Breast epithelium (tissue), 4 donors: ENCODE measurements around the gene MAGI3. TPM values are rescaled to one million over a fixed set of nuclear protein-coding genes. Genes with fewer than 3 reads are reported as not detected.

ENCODE experiments used
- DNase-seq, 2 donors: peaks; one replicate each; pipeline ENCODE4 v3.0.0-alpha.2; 2019; ENCODE audit warnings: low spot score in 2 of 2
- H3K27ac ChIP-seq, 2 donors: fragments of 200-600 bp; sonication (generic) in 1 of 2; one replicate each; pipeline ENCODE4 v1.5.1; 2016 to 2019; ENCODE audit warnings: mild to moderate bottlenecking in 1 of 2
- H3K27me3 ChIP-seq, 2 donors: fragments of 200-600 bp; sonication (generic) in 1 of 2; one replicate each; pipeline versions ENCODE4 v1.5.1 to v1.6.0; 2017 to 2019; ENCODE audit warnings: control low read depth in 1 of 2, mild to moderate bottlenecking in 1 of 2
- H3K36me3 ChIP-seq: fragments of 200-600 bp; one replicate; pipeline ENCODE4 v1.5.1; 2019
- H3K4me1 ChIP-seq, 2 donors: fragments of 200-600 bp; sonication (generic); one replicate each; pipeline ENCODE4 v1.5.1; 2016 to 2019; ENCODE audit warnings: control low read depth in 1 of 2
- H3K4me3 ChIP-seq, 3 donors: fragments of 200-600 bp; sonication (generic); 1 replicate in 2 of 3; 2 replicates in 1 of 3; pipeline ENCODE4 v1.5.1; 2016 to 2019; ENCODE audit warnings: mild to moderate bottlenecking in 3 of 3, moderate library complexity in 2 of 3
- H3K9me3 ChIP-seq, 2 donors: fragments of 200-600 bp; sonication (generic) in 1 of 2; one replicate each; pipeline ENCODE4 v1.5.1; 2016 to 2019; ENCODE audit warnings: control low read depth in 1 of 2
- CTCF ChIP-seq, 3 donors: fragments of 450-650 bp; IDR thresholded peaks; one replicate each; pipeline ENCODE4 v1.5.1; 2016 to 2017; ENCODE audit warnings: antibody characterized with exemption in 3 of 3, mild to moderate bottlenecking in 3 of 3, moderate library complexity in 3 of 3
- POLR2A ChIP-seq: fragments of 450-650 bp; IDR thresholded peaks from one replicate; pipeline ENCODE4 v1.6.1; 2016; ENCODE audit warnings: antibody characterized with exemption, mild to moderate bottlenecking, moderate library complexity
- POLR2AphosphoS5 ChIP-seq, 3 donors: sonication (generic); formaldehyde crosslinking; IDR thresholded peaks; one replicate each; pipeline ENCODE4 v1.6.1; 2017; ENCODE audit warnings: antibody characterized with exemption in 3 of 3
- intact Hi-C: fragments of 100-400 bp; cut with DNase I; formaldehyde crosslinking; loops from one replicate; pipeline ENCODE4 v1.15.1; 2023; ENCODE audit warnings: low total_unique reads
- total RNA-seq, 3 donors: library from RNA; depleted of rRNA; stranded (reverse); fragments of >200 nt; gene quantifications; one replicate each; pipeline ENCODE4 v1.1.0, GENCODE V29; 2016

The MAGI3 gene
- total RNA-seq, 3 donors from 2014 or later: 14.9 to 66.9 (median 33.4) TPM

- H3K9me3 ChIP-seq: no peaks in the 10 kb centered on the region
- TF ChIP-seq POLR2A: no peak
- TF ChIP-seq CTCF (IDR thresholded peaks at IDR 0.05): no peak
- TF ChIP-seq POLR2AphosphoS5 (IDR thresholded peaks at IDR 0.05): no peak
- H3K27ac ChIP-seq: peak overlapping the region; percentile 26 to 48
- no peaks in the 10 kb centered on the region for H3K36me3 ChIP-seq
- no peak overlapping the region for H3K4me3 ChIP-seq
- H3K27me3 ChIP-seq: no peaks in the 10 kb centered on the region
- DNase-seq: no peak
- intact Hi-C loops: no loop called here
- H3K4me1 ChIP-seq: no peaks in the 10 kb centered on the region
Measured at GRCh38 chr1:113683384-113684152, 293.3 kb downstream of the MAGI3 start.

GRCh38 chr1:113684153-113684541, 293.8 kb downstream of the MAGI3 start:
- Histone ChIP-seq H3K27ac (peak overlapping the region; percentile 26 to 48), H3K4me1 (no peaks in the 10 kb centered on the region), H3K27me3 (no peaks in the 10 kb centered on the region), H3K4me3 (no peak overlapping the region), H3K36me3 (no peaks in the 10 kb centered on the region), H3K9me3 (no peaks in the 10 kb centered on the region)
- DNase-seq: no peak
- TF ChIP-seq POLR2AphosphoS5 (IDR thresholded peaks at IDR 0.05) (no peak), CTCF (IDR thresholded peaks at IDR 0.05) (no peak), POLR2A (no peak)
- intact Hi-C loops: no loop called here

- no peaks in the 10 kb centered on the region for H3K9me3 ChIP-seq
- no peak overlapping the region for H3K4me3 ChIP-seq
- TF ChIP-seq POLR2AphosphoS5 (IDR thresholded peaks at IDR 0.05): no peak
- no peak for TF ChIP-seq POLR2A
- no peak for TF ChIP-seq CTCF (IDR thresholded peaks at IDR 0.05)
- DNase-seq: no peak
- no peaks in the 10 kb centered on the region for H3K36me3 ChIP-seq
- no peak overlapping the region for H3K27ac ChIP-seq
- H3K4me1 ChIP-seq: no peaks in the 10 kb centered on the region
- no peaks in the 10 kb centered on the region for H3K27me3 ChIP-seq
- intact Hi-C loops: no loop called here
Measured at GRCh38 chr1:113686891-113687618, 296.7 kb downstream of the MAGI3 start.

- intact Hi-C loops: no loop called here
Measured at GRCh38 chr1:113691184-113691583, 300.9 kb downstream of the MAGI3 start.

More at GRCh38 chr1:113691184-113691583, 300.9 kb downstream of the MAGI3 start:
- no peak for DNase-seq
- Histone ChIP-seq H3K4me1 (no peaks in the 10 kb centered on the region), H3K4me3 (no peak overlapping the region), H3K9me3 (peaks cover 4 to 23% of the 10 kb centered on the region in 2 donors), H3K27me3 (no peaks in the 10 kb centered on the region), H3K27ac (no peak overlapping the region), H3K36me3 (no peaks in the 10 kb centered on the region)
- TF ChIP-seq CTCF (IDR thresholded peaks at IDR 0.05) (no peak), POLR2AphosphoS5 (IDR thresholded peaks at IDR 0.05) (no peak), POLR2A (no peak)
